ENCODE data around the gene CD82.

- TF ChIP-seq CTCF (IDR thresholded peaks at IDR 0.05) (no peak), ZFX (IDR thresholded peaks at IDR 0.05; ENCODE audit: borderline replicate concordance) (no peak)
Observed at GRCh38 chr11:44651535-44652155, 86.2 kb downstream of the CD82 start.
